ENCODE measurements around the gene LASP1.

DNA sequence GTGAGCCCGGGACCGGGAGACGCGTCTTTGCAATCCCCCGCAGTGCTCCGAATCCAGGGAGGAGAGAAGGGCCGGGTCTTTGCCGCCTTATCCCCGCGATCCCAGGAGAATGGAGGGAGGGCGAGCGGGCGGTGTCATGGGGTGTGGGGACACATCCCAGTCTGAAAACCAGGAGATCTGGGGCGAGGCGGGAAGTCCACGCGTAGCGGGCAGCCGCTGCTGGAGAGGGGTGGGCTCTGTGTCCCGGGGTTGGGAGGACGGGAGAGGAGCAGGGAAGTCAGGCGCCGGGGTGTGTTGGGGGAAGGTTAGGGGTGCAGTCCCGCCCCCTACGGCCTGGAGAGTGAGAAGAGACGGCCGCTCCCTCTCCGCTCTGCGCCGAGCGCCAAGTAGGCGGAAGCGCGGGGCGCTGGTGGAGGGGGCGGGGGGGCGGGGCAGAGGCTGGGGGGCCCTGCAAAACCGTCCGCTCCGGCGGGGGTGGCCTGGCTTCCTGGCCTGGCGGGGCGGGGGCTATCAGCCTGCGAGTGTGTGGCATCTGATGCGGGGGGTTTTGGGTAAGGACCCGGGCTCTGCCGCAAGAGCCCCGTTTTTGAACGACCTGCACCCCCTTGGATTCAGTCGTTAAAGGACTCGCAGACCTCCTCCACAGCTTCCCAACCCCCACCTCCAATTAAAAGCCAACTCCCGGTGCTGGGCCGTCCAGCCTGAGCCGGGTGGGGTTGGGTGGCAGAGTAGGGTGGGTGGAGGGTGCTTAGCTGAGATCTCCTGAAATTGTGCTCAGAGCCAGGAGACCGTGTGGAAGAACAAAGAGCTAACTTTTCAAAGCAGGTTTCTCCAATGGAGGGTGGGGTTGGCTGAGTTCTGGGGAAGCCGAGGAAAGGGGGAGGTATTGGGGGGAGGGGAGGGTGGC is 654 bp downstream of the LASP1 start:
- TF ChIP-seq, protein P1, sequence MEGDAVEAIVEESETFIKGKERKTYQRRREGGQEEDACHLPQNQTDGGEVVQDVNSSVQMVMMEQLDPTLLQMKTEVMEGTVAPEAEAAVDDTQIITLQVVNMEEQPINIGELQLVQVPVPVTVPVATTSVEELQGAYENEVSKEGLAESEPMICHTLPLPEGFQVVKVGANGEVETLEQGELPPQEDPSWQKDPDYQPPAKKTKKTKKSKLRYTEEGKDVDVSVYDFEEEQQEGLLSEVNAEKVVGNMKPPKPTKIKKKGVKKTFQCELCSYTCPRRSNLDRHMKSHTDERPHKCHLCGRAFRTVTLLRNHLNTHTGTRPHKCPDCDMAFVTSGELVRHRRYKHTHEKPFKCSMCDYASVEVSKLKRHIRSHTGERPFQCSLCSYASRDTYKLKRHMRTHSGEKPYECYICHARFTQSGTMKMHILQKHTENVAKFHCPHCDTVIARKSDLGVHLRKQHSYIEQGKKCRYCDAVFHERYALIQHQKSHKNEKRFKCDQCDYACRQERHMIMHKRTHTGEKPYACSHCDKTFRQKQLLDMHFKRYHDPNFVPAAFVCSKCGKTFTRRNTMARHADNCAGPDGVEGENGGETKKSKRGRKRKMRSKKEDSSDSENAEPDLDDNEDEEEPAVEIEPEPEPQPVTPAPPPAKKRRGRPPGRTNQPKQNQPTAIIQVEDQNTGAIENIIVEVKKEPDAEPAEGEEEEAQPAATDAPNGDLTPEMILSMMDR (conservative IDR thresholded peaks at IDR 0.05; ENCODE audit: low read depth, low read length): no peak
- TF ChIP-seq EZH2phosphoT487 (IDR thresholded peaks at IDR 0.05; ENCODE audit: borderline replicate concordance, low read length): no peak
